ENCODE measurements around the gene PFKFB4. TPM values are rescaled to one million over a fixed set of nuclear protein-coding genes. Genes with fewer than 3 reads are reported as not detected.

Gene PFKFB4
- total RNA-seq, result 10.0 and 12.2 TPM in 2 replicates

GRCh38 chr3:48556796-48557626 lies at the start of gene PFKFB4:
PFKFB4 (minus strand) TSS chr3:48556803; CDS start chr3:48556777, 26 bp downstream.

GRCh38 chr3:48595075-48595525 lies 38.5 kb upstream of the PFKFB4 start, which contains the start of gene COL7A1:
COL7A1 (minus strand) TSS chr3:48595329; CDS start chr3:48595159, 170 bp downstream.

GRCh38 chr3:48563382-48563918 lies 6.8 kb upstream of the PFKFB4 start, which contains the start of gene UCN2:
UCN2 (minus strand) TSS chr3:48563781; CDS start chr3:48563124, 657 bp downstream.

GRCh38 chr3:48504051-48504946 lies 52.3 kb downstream of the PFKFB4 start, which contains the start of gene SHISA5:
SHISA5 (minus strand) TSS chr3:48504174; CDS start chr3:48504094, 80 bp downstream.

Other genes starting within 250 kb of the PFKFB4 start
- not detected in 2 replicates for gene SPINK8, start 223.1 kb downstream of the PFKFB4 start, total RNA-seq
- 0.15 TPM in 1 of 2 replicates, not detected in the other for gene FBXW12, start 184.6 kb downstream of the PFKFB4 start, total RNA-seq
- gene PLXNB1, start 126.7 kb downstream of the PFKFB4 start, total RNA-seq, result 41.3 and 76.4 TPM in 2 replicates
- gene CCDC51, start 116.7 kb downstream of the PFKFB4 start, total RNA-seq, result 40.0 and 42.8 TPM in 2 replicates
- 178 and 359 TPM in 2 replicates for gene TMA7, start 116.5 kb downstream of the PFKFB4 start, total RNA-seq
- gene ATRIP, start 110.1 kb downstream of the PFKFB4 start, total RNA-seq, result 5.7 and 6.6 TPM in 2 replicates
- gene SHISA5, start 52.6 kb downstream of the PFKFB4 start, total RNA-seq, result 107 and 177 TPM in 2 replicates
- gene UCN2, start 7.0 kb upstream of the PFKFB4 start, total RNA-seq, result 1.2 and 1.3 TPM in 2 replicates
- gene COL7A1, start 38.5 kb upstream of the PFKFB4 start, total RNA-seq, result 22.5 and 52.6 TPM in 2 replicates
- gene UQCRC1, start 52.8 kb upstream of the PFKFB4 start, total RNA-seq, result 358 and 469 TPM in 2 replicates
- gene TMEM89, start 65.0 kb upstream of the PFKFB4 start, total RNA-seq, result not detected in 2 replicates
- 16.9 and 22.2 TPM in 2 replicates for gene SLC26A6, start 78.7 kb upstream of the PFKFB4 start, total RNA-seq
- gene CELSR3, start 106.1 kb upstream of the PFKFB4 start, total RNA-seq, result 1.0 and 3.5 TPM in 2 replicates
- gene NCKIPSD, start 129.1 kb upstream of the PFKFB4 start, total RNA-seq, result 11.8 and 25.1 TPM in 2 replicates
- 49.0 and 51.5 TPM in 2 replicates for gene IP6K2, start 160.4 kb upstream of the PFKFB4 start, total RNA-seq

Measured in smooth muscle cell of trachea (primary cell).